GM19328 (cell line): ENCODE data around the gene ADAMTSL5.
"Not testable (repeated sequence)": the region's sequence is repeated elsewhere in the genome, so short reads cannot be mapped to it uniquely, and the experiment has no call there.

Source experiments
- ATAC-seq: cut with Tn5 transposase; IDR thresholded peaks from one replicate; pipeline ENCODE4 v1.9.1; 2021; ENCODE audit warnings: mild to moderate bottlenecking, moderate library complexity; ENCODE audit not compliant: unreplicated experiment

Gene ADAMTSL5

DNA sequence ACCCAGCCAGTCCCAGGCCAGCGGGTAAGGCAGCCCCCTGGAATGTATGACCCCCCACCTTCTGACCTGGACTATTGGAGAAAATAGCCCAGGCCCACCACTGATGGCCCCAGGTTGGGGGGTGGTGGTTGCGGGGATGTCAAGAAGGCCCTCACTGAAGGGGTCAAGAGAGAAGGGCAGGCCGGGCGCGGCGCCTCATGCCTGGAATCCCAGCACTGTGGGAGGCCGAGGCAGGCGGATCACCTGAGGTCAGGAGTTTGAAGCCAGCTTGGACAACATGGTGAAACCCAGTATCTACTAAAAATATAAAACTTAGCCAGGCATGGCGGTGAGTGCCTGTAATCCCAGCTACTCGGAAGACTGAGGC, 1.5 kb upstream of the ADAMTSL5 start:
- no peak for ATAC-seq

DNA sequence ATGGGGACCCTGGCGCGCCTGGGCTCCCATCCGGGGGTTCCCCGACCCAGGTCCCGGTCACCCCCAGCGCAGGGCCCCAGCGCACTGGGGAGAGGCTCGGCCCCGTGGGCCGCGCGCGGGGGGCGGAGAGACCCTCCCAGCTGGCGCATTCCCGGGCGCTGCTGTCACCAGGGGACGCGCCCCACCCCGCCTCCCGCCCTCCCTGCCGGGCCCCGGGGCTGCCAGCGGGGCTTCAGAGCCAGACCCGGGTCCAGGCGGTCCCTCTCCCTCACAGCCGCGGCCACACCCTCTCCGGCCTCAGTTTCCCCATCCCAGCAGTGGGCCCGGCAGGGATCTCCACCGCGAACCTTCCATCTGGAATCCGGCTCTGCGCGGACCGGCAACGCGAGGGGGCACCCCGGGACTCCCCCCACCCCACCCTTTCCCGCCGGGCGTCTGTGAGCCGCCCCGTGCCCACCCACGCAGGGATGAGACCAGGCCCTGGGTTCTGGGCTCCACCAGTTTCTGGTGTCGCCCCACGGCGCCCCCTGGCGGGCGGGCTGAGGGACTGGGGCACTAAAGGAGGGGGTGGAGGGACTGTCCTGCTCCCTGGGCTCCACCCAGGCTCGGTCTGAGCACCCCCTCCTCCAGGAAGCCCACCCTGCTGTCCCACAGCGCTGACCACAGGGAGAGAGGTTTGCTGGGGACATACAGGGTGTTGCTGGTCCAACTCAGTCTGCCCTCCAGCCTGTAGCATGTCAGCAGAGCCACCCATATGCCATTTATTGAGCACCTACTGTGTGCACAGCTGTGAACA, 878 bp upstream of the ADAMTSL5 start:
- ATAC-seq: no peak

DNA sequence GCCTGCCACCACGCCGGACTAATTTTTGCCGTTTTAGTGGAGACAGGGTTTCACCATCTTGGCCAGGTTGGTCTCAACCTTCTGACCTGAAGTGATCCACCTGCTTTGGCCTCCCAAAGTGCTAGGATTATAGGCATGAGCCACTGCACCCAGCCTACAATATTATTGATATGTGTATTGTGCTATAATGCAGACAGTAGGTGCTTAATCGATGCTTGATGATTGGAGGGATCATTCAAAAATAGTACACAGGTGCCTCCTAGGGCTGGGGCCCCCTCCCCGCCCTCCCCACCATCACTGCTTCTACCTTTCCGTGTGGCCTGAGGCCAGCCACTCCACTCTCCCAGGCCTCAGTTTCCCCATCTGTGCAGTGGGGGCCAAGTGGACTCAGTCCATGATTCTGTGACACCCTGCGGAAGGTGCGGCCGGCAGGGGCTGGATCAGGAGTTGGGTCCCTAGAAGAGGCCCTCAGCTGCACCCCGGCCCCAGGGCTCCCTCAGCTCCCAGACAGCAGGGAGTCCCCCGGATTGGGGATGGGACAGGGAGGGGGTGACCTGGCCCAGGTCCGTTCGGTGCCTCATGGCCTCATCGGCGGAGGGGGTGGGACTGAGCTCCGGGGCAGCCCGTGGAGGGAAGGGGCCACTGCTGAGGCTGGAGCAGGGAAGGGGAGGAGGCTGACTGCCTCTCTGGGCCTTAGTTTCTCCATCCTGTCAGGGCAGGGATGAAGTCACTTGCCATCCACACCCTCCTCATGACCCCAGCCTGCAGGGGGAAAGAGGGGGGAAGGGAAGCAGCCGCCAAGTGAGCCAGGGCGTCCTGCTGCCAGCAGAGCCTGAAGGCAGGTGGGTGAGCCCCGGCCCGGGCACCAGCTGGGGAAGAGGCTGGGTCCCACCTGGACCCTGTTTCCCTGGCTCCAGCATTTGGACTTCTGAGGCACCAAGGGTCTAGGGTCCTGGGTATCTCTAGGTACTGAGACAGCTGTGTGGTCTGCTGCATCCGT, 1.2 kb downstream of the ADAMTSL5 start:
- no peak for ATAC-seq

DNA sequence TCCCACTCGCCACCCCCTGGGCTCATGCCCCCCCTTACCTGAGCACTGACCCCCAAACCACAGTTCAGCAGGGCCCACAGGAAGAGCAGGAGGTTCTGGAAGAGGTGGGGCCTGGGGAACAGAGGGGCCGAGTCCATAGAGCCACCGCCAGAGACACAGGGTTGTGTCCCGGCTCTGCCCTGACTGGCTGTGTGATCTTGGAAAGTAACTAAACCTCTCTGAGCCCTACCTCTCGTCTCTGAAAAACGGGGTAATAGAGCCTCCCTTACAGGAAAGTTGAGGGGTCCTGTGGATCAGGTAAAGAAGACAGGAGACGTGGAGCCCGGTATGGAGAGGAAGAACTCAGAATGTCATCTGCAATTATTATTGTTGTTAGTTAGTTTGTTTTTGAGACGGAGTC, 2.0 kb downstream of the ADAMTSL5 start:
- ATAC-seq: no peak

DNA sequence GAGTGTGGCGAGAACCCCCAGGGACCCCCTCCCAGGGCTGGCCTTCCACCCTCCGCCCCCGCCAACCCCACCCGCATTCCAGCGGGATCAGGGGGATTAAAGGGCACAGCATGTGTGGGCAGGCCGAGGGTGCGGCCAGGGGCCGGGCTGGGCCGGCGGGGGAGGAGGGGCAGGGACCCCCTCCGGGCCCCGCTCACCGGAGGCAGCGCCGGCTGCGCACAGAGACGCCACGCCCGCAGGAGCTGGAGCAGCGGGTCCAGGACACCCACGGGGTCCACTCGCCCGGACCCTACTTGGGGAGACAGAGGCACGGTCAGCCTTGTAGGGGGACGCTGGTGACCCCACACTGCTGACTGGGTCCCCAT, 2.4 kb downstream of the ADAMTSL5 start:
- ATAC-seq: no peak

DNA sequence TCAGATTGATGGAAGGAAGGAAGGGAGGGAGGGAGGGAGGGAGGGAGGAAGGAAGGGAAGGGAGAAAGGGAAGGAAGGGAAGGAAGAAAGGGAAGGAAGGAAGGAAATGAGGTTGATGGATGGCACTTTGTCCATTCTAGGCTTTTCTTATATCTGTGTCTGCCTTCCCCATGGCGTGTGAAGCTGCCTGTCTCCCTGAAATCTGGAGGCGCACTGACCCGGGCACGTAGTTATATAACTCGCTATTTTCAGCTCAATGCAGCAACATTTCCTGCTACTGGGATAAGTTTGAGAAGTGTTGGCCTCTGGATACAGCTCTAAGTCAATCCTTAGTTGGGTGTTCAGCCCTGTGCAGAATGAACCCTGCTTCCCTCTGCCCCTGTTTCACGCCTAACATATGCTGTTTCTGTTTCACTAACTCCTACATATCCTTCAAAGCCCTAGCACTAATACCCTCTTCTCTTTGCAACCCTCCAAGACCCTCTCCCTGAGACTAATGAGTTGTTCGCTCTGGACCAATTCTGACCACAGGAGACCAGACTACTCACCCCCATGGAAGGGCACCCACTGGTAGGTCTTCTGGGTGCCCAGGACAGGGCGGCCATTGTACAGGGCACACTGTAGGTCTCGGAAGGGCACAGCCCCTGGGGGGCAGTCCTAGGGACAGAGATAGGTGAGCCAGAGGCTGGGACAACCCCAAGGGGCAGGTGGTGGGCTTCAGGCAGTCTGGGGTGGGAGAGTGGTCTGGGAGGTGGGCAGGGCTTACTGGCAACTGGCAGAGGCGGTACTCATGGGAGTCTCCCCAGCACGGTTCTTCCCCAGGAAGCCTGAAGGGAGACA, 3.0 kb downstream of the ADAMTSL5 start:
- no peak for ATAC-seq

DNA sequence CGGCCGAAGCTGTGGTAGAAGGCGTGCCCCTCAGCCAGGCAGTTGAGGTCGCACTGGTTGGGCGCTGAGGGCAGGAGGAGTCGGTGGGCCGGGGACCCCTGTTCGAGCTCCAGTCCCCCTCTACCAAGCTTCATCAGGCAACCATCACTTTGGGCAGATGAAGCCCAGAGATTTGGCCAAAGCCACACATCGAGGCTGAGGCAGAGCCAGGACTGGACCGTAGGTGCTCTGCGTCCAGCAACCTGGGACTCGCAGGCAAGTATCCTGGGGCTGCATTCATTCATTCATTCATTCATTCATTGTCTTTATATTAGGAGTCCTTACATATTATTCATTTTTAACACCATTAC, 4.3 kb downstream of the ADAMTSL5 start:
- no peak for ATAC-seq

DNA sequence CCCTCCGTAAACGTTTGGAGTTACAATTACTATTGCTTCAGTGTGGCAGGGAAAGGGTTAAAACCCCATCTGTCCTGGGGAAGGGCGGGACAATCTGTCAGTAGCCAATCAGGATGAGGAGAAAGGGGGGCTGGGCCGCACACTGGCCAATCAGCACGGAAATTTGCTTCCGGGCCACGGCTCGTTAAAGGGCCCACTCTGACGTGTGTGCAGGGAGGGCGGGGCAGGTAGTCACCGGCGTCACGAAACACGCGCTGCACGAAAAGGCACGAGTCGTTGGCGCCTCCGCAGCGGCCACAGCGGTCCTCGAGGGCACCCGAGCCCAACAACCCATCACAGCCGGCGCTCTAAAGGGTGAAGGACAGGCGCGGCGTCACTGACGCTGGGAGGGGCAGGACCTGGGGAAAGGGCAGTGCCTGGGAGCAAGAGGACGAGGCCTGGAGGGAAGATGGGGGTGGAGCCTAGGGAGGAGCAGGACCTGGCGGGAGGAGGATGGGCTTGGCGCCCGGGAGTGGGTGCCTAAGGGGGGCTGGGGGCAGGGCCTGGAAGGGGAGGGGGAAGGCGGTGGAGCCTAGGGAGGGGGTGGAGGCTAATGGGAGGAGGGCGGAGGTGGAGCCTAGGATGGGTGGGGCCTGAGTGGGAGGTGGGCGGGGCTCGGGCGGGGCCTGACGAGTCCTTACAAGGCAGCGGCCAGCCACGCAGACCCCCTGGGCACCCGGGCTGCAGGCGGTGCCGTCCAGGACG, 4.9 kb downstream of the ADAMTSL5 start:
- no peak for ATAC-seq

DNA sequence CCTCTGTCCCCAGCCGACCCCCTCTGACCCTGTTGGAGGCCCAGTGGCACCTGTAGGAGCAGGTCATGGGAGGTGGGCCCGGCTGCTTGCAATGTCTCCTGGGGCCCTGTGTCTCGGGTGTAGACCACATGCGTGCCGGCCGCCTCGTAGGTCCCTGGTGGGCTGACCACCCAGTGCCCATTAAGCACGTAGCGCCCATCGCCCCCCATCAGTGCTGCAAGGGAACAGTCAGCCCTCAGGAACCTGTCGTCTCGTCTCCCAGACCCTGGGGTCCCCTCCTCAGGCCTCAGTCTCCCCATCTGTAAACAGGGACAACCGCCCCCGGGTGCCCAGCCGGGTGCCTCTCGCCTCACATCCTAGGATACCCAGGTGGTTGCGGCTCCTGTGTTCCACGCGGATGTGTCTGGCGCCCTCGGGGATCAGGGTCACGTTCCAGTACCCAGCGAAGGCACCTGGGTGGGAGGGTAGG, 5.6 kb downstream of the ADAMTSL5 start:
- ATAC-seq: no peak

DNA sequence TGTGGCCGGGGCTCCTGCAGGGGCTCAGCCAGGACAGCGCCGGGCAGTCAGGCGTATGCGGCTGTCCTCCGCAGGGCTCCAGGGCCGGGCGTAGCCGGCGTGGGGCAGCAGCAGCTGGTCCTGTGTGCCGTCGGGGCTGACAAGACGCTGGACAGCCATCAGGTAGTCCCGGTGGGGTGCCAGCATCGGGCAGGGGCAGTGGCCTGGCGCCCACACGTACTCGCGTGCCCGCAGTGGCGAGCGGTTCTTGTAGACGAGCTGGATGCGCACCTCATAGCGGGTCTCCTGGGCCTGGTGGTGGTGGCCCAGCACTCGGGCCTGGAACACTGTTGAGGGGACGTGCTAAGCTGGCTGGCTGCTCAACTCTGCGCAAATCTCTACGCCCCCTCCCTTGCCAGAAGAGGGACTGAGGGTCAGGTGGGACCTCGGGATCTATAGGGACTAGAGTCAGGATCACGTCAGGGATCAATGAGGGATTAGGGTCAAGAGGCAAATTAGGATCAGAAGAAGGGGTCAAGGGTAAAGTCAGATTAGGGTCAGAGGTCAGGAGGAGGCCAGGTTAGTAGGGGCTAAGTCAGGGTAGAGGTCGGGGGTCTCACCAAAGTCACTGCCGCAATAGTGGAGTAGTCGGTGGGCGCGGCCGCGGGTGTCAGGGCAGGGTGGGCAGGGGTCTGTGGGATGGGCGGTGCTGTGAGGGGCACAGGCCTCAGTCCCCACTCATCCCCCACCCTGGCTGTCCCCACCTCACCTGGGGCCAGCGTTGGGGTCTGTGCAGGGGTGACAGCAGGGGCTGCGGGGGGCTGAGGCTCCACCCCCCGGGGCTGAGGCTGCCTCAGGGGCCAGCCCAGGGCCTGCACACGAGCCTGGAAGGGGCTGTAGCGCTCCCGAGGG, 6.6 kb downstream of the ADAMTSL5 start:
- no peak for ATAC-seq

DNA sequence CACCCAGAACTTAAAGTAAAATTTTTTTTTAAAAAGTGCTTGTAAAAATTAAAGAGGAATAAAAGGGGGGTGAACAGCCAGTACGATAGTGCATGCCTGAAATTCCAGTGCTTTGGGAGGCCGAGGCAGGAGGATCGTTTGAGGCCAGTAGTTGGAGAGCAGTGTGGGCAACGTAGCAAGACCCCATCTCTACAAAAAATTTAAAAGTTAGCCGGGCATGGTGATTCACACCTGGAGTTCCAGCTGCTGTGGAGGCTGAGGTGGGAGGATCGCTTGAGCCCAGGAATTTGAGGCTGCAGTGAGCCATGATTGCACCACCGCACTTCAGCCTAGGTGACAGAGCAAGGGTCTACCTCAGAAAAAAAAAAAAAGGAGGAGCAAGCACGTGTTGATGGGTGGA, 7.8 kb downstream of the ADAMTSL5 start:
- ATAC-seq: no peak

DNA sequence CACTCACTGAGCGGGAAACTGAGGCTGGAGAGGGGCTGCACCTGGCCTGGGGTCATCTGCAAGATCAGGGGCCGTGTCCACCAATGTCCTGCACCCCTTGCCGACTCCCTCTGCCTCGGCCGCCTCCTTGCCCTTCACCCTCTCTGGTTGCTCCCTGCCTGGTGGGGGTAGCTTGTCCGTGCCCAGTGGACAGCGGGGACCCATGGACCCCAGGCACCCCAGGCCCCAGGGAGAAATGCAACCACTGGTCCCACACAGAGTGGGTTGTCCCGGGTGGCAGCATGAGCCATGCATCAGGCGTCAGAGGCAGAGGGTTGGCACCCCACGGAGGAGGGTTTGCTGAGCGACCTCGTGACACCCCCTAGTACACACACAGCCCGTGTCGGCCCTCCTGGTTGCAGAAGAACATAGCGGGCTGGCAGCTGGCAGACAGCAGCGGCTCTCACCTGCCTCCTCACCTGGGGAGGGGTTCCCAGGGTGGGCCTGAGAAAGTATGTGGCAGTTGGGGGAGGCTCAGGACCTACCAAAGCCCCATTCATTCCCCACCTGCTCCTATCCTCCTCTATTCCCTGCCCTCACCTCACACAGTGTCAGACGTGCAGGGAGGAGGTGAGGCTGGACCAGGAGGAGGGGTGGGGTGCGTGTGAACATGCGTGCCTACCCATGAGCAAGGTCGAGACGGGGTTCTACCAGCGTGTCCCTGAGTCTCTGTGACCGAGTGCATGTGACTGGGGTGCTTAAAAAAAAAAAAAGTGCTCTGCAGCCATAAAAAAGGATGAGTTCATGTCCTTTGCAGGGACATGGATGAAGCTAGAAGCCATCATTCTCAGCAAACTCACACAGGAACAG, 8.7 kb downstream of the ADAMTSL5 start:
- no peak for ATAC-seq

DNA sequence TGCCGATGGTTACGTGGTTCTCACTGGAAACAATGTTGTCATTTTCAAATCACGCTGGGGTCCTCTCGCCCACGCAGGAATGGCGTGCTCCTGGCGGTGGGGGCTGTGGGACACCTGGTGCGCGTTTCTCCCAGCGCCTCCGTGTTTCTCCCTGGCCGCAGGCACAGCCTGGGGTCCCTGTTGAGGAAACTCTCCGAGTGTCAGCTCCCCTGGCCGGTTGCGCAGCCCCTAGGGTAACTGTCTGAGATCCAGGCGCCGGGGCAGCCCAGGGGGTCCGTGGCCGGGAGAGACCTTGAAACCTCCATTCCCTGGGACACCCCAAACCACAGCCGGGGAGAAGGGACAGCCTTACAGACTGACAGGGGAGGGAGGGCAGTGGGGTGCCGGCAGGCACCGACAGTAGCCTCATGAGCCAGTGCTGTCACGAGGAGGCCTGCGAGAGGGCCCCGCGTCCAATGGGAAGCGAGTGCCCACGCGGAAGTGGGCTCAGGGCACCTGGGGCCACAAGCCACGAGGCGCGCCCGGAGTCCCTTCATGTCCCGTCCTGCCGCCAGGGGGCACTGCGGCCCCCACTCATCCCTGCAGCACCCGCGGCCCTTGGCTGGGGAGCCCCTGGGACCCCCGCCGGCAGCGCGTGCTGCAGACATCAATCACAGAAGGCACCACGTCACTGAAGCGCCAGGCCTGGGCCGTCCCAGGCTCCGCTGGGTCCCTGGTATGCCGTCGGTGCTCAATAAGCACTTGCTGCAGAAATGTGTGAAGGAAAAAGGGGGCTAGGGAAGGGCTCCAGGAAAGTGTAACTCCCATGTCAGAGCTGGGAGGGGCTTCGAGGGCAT, 9.5 kb downstream of the ADAMTSL5 start:
- ATAC-seq: no peak

DNA sequence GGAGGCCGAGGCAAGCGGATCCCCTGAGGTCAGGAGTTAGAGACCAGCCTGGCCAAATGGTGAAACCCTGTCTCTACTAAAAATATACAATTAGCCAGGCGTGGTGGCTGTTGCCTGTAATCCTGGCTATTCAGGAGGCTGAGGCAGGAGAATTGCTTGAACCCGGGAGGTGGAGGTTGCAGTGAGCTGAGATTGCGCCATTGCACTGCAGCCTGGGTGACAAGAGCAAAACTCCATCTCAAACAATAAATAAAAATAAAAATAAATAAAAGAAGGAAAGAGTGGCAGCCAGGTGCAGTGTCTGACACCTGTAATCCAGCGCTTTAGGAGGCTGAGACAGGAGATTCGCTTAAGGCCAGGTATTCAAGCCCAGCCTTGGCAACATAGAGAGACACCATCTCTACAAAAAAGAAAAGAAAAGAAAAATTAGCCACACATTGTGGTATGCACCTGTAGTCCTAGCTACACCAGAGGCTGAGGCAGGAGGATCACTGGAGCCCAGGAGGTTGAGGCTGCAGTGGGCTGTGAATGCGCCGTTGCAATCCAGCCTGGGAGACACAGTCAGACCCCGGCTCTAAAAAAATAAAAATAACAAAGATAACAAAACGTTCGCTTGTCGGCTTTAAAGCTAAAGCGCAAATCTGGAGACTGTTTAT, 10.3 kb downstream of the ADAMTSL5 start:
- ATAC-seq: no peak

DNA sequence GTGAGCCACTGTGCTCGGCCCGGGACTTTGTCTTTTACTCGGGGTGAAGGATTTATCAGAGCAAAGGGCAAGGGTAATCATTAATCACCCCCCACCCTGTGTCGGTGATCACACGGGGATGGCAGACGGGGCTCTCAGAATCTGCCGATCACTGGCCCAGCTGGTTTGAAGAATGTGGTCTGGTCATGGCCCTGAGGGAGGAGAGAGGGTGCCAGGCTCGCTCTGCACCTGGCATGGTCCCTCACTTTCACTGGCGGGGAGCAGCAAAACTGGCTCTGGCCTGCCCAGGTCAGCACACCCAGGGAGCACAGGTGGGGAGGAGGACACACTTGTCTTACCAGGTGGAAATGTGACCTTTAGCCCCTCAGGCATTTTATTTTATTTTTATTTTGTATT, 11.6 kb downstream of the ADAMTSL5 start:
- ATAC-seq: no peak

DNA sequence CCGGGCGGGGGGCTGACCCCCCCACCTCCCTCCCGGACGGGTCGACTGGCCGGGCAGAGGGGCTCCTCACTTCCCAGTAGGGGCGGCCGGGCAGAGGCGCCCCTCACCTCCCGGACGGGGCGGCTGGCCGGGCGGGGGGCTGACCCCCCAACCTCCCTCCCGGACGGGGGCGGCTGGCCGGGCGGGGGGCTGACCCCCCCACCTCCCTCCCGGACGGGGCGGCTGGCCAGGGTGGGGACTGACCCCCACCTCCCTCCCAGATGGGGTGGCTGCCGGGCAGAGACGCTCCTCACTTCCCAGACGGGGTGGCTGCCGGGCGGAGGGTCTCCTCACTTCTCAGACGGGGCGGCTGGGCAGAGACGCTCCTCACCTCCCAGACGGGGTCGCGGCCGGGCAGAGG, 13.6 kb downstream of the ADAMTSL5 start:
- ATAC-seq: not testable (repeated sequence)

DNA sequence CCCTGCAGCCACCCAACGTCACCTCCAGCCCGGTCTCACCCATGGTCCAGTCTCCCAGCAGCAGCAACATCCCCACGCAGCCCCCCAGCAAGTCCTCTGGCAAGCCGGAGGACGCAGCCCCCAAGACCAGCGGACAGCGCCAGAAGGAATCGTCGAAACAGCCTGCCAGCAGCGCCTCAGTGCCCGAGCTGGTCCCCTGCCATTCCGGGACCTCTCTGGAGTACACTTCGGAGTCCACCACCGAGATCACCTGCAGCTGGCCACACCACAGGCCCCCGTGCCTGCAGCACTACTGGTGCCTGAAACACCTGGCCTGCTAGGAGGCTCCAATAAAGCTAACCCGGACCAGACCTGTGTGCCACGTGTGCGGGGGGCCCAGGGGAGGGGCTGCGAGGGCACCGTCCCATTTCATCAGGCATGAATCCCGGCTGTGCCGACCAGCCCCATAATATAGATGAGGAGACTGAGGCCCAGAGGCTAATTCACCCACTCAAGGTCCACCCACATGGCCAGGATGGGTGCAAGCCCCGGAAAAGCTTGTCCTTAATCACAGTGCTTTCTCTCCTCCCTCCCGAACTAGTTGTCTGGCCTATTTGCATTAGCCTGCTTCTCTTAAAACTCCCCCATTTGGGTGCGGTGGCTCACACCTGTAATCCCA, 15.1 kb downstream of the ADAMTSL5 start:
- no peak for ATAC-seq
